H1 (cell line): ENCODE results near the gene DIO3. TPM values are rescaled to one million over a fixed set of nuclear protein-coding genes. Genes with fewer than 3 reads are reported as not detected.

Source experiments
- CTCF ChIA-PET: fragments of 300-600 bp; sonication (Branson Sonifier 250); formaldehyde crosslinking; loops from one replicate; lab custom pipeline; 2021; ENCODE audit not compliant: partially characterized antibody; lab: Charles Lee
- POLR2A ChIA-PET: fragments of 300-600 bp; sonication (Branson Sonifier 250); formaldehyde crosslinking; loops from one replicate; lab custom pipeline; 2021; ENCODE audit warnings: inconsistent platforms; ENCODE audit not compliant: partially characterized antibody; lab: Charles Lee
- DNase-seq, 2 experiments: peaks; one replicate each; pipeline versions ENCODE4 v3.0.0 to v3.0.0-alpha.2; 2010 to 2022; ENCODE audit warnings: low spot score in 2 of 2, low read depth in 1 of 2, mixed read lengths in 1 of 2
- FAIRE-seq: peaks from 2 replicates; lab custom pipeline; 2011; peaks lifted over from hg19 to GRCh38; lab: Jason Lieb, UNC
- H2AFZ ChIP-seq: 2 replicates; pipeline ENCODE4 v1.8.1; 2012; ENCODE audit warnings: low read length, inconsistent platforms
- H2AK5ac ChIP-seq: 2 replicates; pipeline ENCODE4 v1.6.1; 2013; ENCODE audit warnings: low read depth, low read length
- H2BK120ac ChIP-seq: replicated peaks from 2 replicates; pipeline ENCODE3; 2013; ENCODE audit warnings: low read depth, low read length, inconsistent platforms
- H2BK12ac ChIP-seq: 2 replicates; pipeline ENCODE4 v1.6.1; 2013; ENCODE audit warnings: low read depth, low read length
- H2BK15ac ChIP-seq: 2 replicates; pipeline ENCODE4 v1.6.1; 2013; ENCODE audit warnings: low read length
- H2BK20ac ChIP-seq: 2 replicates; pipeline ENCODE4 v1.6.1; 2013; ENCODE audit warnings: low read length
- H2BK5ac ChIP-seq: 2 replicates; pipeline ENCODE4 v1.6.1; 2013; ENCODE audit warnings: low read depth, low read length
- H3K14ac ChIP-seq: 2 replicates; pipeline ENCODE4 v1.6.1; 2013; ENCODE audit warnings: inconsistent platforms; ENCODE audit not compliant: insufficient read length
- H3K18ac ChIP-seq: 2 replicates; pipeline ENCODE4 v1.6.1; 2013; ENCODE audit warnings: low read length; ENCODE audit errors: extremely low read depth
- H3K23ac ChIP-seq: 2 replicates; pipeline ENCODE4 v1.6.1; 2013; ENCODE audit warnings: inconsistent platforms; ENCODE audit not compliant: insufficient read length
- H3K23me2 ChIP-seq: 2 replicates; pipeline ENCODE4 v1.6.1; 2013; ENCODE audit warnings: low read depth, low read length
- H3K27ac ChIP-seq: 2 replicates; pipeline ENCODE4 v1.6.1; 2011; ENCODE audit warnings: low read depth, low read length, inconsistent platforms
- H3K27me3 ChIP-seq, 4 experiments: replicated peaks in 1 of 4; 1 replicate in 1 of 4; 2 replicates in 3 of 4; pipeline versions ENCODE4 v1.6.1 to v1.8.1; 2011 to 2013; ENCODE audit warnings: low read length in 3 of 4, mild to moderate bottlenecking in 3 of 4, inconsistent platforms in 2 of 4, mixed read lengths in 2 of 4, moderate library complexity in 1 of 4; ENCODE audit not compliant: control insufficient read depth in 3 of 4, insufficient read depth in 3 of 4; ENCODE audit errors: extremely low read depth in 1 of 4
- H3K36me3 ChIP-seq, 4 experiments: 2 replicates each; pipeline versions ENCODE4 v1.6.1 to v1.8.1; 2011 to 2013; ENCODE audit warnings: mild to moderate bottlenecking in 4 of 4, low read length in 3 of 4, moderate library complexity in 2 of 4, control low read depth in 1 of 4, inconsistent platforms in 1 of 4; ENCODE audit not compliant: insufficient read depth in 4 of 4, control insufficient read depth in 2 of 4
- H3K4ac ChIP-seq: replicated peaks from 2 replicates; pipeline ENCODE3; 2013; ENCODE audit warnings: low read length, low read depth, mixed read lengths, inconsistent platforms; ENCODE audit not compliant: insufficient read length
- H3K4me1 ChIP-seq, 4 experiments: replicated peaks in 1 of 4; 1 replicate in 1 of 4; 2 replicates in 3 of 4; pipeline versions ENCODE4 v1.6.1 to v1.8.1; 2011 to 2013; ENCODE audit warnings: low read length in 3 of 4, inconsistent platforms in 2 of 4, mixed read lengths in 1 of 4; ENCODE audit not compliant: insufficient read depth in 4 of 4, control insufficient read depth in 3 of 4
- H3K4me2 ChIP-seq, 2 experiments: 2 replicates each; pipeline versions ENCODE4 v1.6.1 to v1.8.1; 2011 to 2013; ENCODE audit warnings: low read depth in 2 of 2, low read length in 2 of 2, control low read depth in 1 of 2, inconsistent platforms in 1 of 2, mild to moderate bottlenecking in 1 of 2; ENCODE audit not compliant: insufficient read depth in 1 of 2
- H3K4me3 ChIP-seq, 4 experiments: fragments of 200-600, 300-600 bp in 1 of 4; sonication (generic), shearing (Covaris generic), sonication (Bioruptor Twin) in 1 of 4; 2 replicates each; pipeline versions ENCODE4 v1.5.1 to v1.8.1; 2011 to 2016; ENCODE audit warnings: low read length in 4 of 4, low read depth in 3 of 4, control low read depth in 2 of 4, inconsistent platforms in 2 of 4, mild to moderate bottlenecking in 2 of 4, mixed read lengths in 1 of 4, moderate library complexity in 1 of 4; ENCODE audit not compliant: insufficient read depth in 2 of 4; ENCODE audit errors: extremely low read depth in 1 of 4
- H3K56ac ChIP-seq: replicated peaks from 2 replicates; pipeline ENCODE3; 2013; ENCODE audit warnings: low read depth, mild to moderate bottlenecking, mixed read lengths, low read length, inconsistent platforms; ENCODE audit not compliant: insufficient read length
- H3K79me1 ChIP-seq: 2 replicates; pipeline ENCODE4 v1.6.1; 2013; ENCODE audit warnings: low read depth, low read length, control low read depth
- H3K79me2 ChIP-seq, 2 experiments: 2 replicates each; pipeline versions ENCODE4 v1.6.1 to v1.8.1; 2012 to 2013; ENCODE audit warnings: low read length in 2 of 2, mild to moderate bottlenecking in 2 of 2, inconsistent platforms in 1 of 2; ENCODE audit not compliant: insufficient read depth in 2 of 2, control insufficient read depth in 1 of 2
- H3K9ac ChIP-seq, 4 experiments: replicated peaks in 1 of 4; 1 replicate in 1 of 4; 2 replicates in 3 of 4; pipeline versions ENCODE4 v1.6.1 to v1.8.1; 2011 to 2013; ENCODE audit warnings: low read depth in 3 of 4, low read length in 3 of 4, control low read depth in 2 of 4, mild to moderate bottlenecking in 2 of 4, moderate library complexity in 2 of 4, inconsistent platforms in 1 of 4; ENCODE audit errors: extremely low read depth in 1 of 4
- H3K9me3 ChIP-seq, 2 experiments: 2 replicates each; pipeline versions ENCODE4 v1.6.1 to v1.8.1; 2012 to 2013; ENCODE audit warnings: mild to moderate bottlenecking in 2 of 2, moderate library complexity in 2 of 2, control low read depth in 1 of 2, inconsistent platforms in 1 of 2, low read depth in 1 of 2, low read length in 1 of 2, mixed read lengths in 1 of 2; ENCODE audit not compliant: insufficient read depth in 2 of 2
- H4K20me1 ChIP-seq, 2 experiments: replicated peaks in 1 of 2; 2 replicates each; pipeline versions ENCODE3 to v1.8.1; 2011 to 2013; ENCODE audit warnings: inconsistent platforms in 2 of 2, low read length in 2 of 2, mild to moderate bottlenecking in 1 of 2; ENCODE audit not compliant: insufficient read depth in 2 of 2, control insufficient read depth in 1 of 2
- H4K5ac ChIP-seq: 2 replicates; pipeline ENCODE4 v1.6.1; 2013; ENCODE audit warnings: low read length, low read depth, mixed read lengths, inconsistent platforms; ENCODE audit not compliant: insufficient read length
- H4K8ac ChIP-seq: 2 replicates; pipeline ENCODE4 v1.8.0; 2013; ENCODE audit warnings: mild to moderate bottlenecking, moderate library complexity, low read length, inconsistent platforms; ENCODE audit not compliant: insufficient read depth; ENCODE audit errors: extremely low read depth
- H4K91ac ChIP-seq: replicated peaks from 2 replicates; pipeline ENCODE3; 2013; ENCODE audit warnings: low read length, mixed read lengths, inconsistent platforms; ENCODE audit not compliant: insufficient read length
- BACH1 ChIP-seq: IDR thresholded peaks from 2 replicates; pipeline ENCODE4 v1.6.1; 2012; ENCODE audit warnings: low read length, improper control_type of control experiment
- BCL11A ChIP-seq, 2 experiments: IDR thresholded peaks; one replicate each; pipeline ENCODE4 v1.6.1; 2011; ENCODE audit warnings: low read depth in 2 of 2, low read length in 2 of 2, mild to moderate bottlenecking in 2 of 2
- POU5F1 ChIP-seq: IDR thresholded peaks from 2 replicates; pipeline ENCODE4 v1.6.1; 2011; ENCODE audit warnings: low read depth, mild to moderate bottlenecking, low read length, moderate library complexity
- RAD21 ChIP-seq, 2 experiments: IDR thresholded peaks in 1 of 2; conservative IDR thresholded peaks in 1 of 2; 2 replicates each; pipeline ENCODE4 v1.6.1; 2011; ENCODE audit warnings: low read depth in 2 of 2, low read length in 2 of 2, improper control_type of control experiment in 1 of 2, inconsistent platforms in 1 of 2, mild to moderate bottlenecking in 1 of 2, moderate library complexity in 1 of 2
- SIN3A ChIP-seq, 2 experiments: IDR thresholded peaks in 1 of 2; conservative IDR thresholded peaks in 1 of 2; 2 replicates each; pipeline ENCODE4 v1.6.1; 2011 to 2012; ENCODE audit warnings: low read length in 2 of 2, improper control_type of control experiment in 1 of 2, low read depth in 1 of 2, mild to moderate bottlenecking in 1 of 2
- SRF ChIP-seq: IDR thresholded peaks from 2 replicates; pipeline ENCODE4 v1.6.1; 2011; ENCODE audit warnings: mild to moderate bottlenecking, low read depth, low read length, moderate library complexity
- WGBS, 2 experiments: shearing (Covaris generic) in 1 of 2; methylation state at CpG; one replicate each; pipeline versions ENCODE4 v1.1.6 to v1.1.7; 2013 to 2015; ENCODE audit warnings: low lambda C conversion rate in 2 of 2, mixed read lengths in 2 of 2, inconsistent platforms in 1 of 2, low coverage in 1 of 2, missing lambda C conversion rate in 1 of 2; ENCODE audit not compliant: insufficient replicate concordance in 2 of 2, insufficient coverage in 1 of 2, insufficient read length in 1 of 2; ENCODE audit errors: extremely low coverage in 1 of 2, missing lambda C conversion rate in 1 of 2; 5-methylcytosine and 5-hydroxymethylcytosine counted together
- polyA plus RNA-seq, 7 experiments: library from polyadenylated mRNA; depleted of rRNA in 3 of 7; stranded (reverse) in 5 of 7; unstranded in 2 of 7; fragments of >200 nt in 5 of 7; fragments of 200-250 nt in 2 of 7; gene quantifications; 1 replicate in 5 of 7; 2 replicates in 1 of 7; 4 replicates in 1 of 7; pipeline versions ENCODE4 v1.2.1 to v1.2.3, GENCODE V29; 2011 to 2013; ENCODE audit warnings: missing spikeins in 2 of 7, mixed read lengths in 2 of 7
- total RNA-seq: library from RNA; stranded (reverse); fragmentation: NEBNext Ultra II Directional; extraction: Animal tissue kit (Norgen Biotek cat#: 25700); gene quantifications from 2 replicates; pipeline ENCODE4 v1.2.1, GENCODE V29; 2021
- TF ChIP-seq, protein P1 (sequence below): IDR thresholded peaks from 2 replicates; pipeline ENCODE4 v1.6.1; 2011; ENCODE audit warnings: low read length, improper control_type of control experiment

DIO3 gene
- total and polyA plus RNA-seq, 2 of the 8 experiments (the other 6 are each of a cell fraction or from before 2014, with no cell fraction given): 0.17 to 0.19 TPM

GRCh38 chr14:101605836-101606235 is 44.5 kb downstream of the DIO3 start:
- H4K91ac ChIP-seq: no peak overlapping the region
- ChIA-PET POLR2A (no interaction called here), CTCF (interaction anchor here (1.2 kb wide), 1 partner anchor 17 kb away, joined by 3 read pairs; no protein-coding TSS in a partner anchor)
- no peak overlapping the region for H4K8ac ChIP-seq
- peaks cover 3% of the 10 kb centered on the region; the same call in 1 of the 2 replicates for H3K23me2 ChIP-seq
- no peaks in the 10 kb centered on the region for H3K79me2 ChIP-seq
- FAIRE-seq (no peak), DNase-seq (no peak)
- no peaks in the 10 kb centered on the region for H3K36me3 ChIP-seq
- H2AK5ac ChIP-seq: no peak overlapping the region
- no peak overlapping the region for H2BK20ac ChIP-seq
- H2BK5ac ChIP-seq: no peak overlapping the region
- H3K4me2 ChIP-seq: no peak overlapping the region
- no peak overlapping the region for H3K18ac ChIP-seq
- H3K79me1 ChIP-seq: no peaks in the 10 kb centered on the region
- H3K23ac ChIP-seq: no peak overlapping the region
- H2BK15ac ChIP-seq: no peak overlapping the region
- no peak overlapping the region for H2AFZ ChIP-seq
- no peak overlapping the region for H3K56ac ChIP-seq
- H3K4me3 ChIP-seq: no peak overlapping the region
- no peaks in the 10 kb centered on the region for H3K9me3 ChIP-seq
- H2BK12ac ChIP-seq: no peak overlapping the region
- H3K4me1 ChIP-seq: no peaks in the 10 kb centered on the region
- WGBS, 2 experiments: 88% methylated on average over 4 of the region's 4 CpGs; no CpG with 5 or more reads in 1 of the 2 experiments
- H2BK120ac ChIP-seq: no peak overlapping the region
- no peak overlapping the region for H3K27ac ChIP-seq
- H4K20me1 ChIP-seq: no peaks in the 10 kb centered on the region
- H3K14ac ChIP-seq: no peak overlapping the region
- H3K27me3 ChIP-seq: no peaks in the 10 kb centered on the region
- H4K5ac ChIP-seq: no peak overlapping the region
- H3K4ac ChIP-seq: no peak overlapping the region
- TF ChIP-seq RAD21 (IDR thresholded peaks at IDR 0.05 in 1 of 2, conservative IDR thresholded peaks at IDR 0.05 in 1 of 2; ENCODE audit: low read depth in 2 of 2, low read length in 2 of 2): no peak
- TF ChIP-seq SIN3A (conservative IDR thresholded peaks at IDR 0.05 in 1 of 2, IDR thresholded peaks at IDR 0.05 in 1 of 2; ENCODE audit: low read depth in 1 of 2, low read length in 2 of 2): no peak
- no peak for TF ChIP-seq SRF
- no peak for TF ChIP-seq BACH1
- TF ChIP-seq POU5F1: no peak
- TF ChIP-seq, protein P1, sequence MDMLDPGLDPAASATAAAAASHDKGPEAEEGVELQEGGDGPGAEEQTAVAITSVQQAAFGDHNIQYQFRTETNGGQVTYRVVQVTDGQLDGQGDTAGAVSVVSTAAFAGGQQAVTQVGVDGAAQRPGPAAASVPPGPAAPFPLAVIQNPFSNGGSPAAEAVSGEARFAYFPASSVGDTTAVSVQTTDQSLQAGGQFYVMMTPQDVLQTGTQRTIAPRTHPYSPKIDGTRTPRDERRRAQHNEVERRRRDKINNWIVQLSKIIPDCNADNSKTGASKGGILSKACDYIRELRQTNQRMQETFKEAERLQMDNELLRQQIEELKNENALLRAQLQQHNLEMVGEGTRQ: no peak
- no peak for TF ChIP-seq BCL11A (IDR thresholded peaks at IDR 0.05; ENCODE audit: low read depth in 2 of 2, low read length in 2 of 2)
- no peak overlapping the region for H3K9ac ChIP-seq
